Measurements from ENCODE around the gene ZNF569.
"Not testable (repeated sequence)": the region's sequence is repeated elsewhere in the genome, so short reads cannot be mapped to it uniquely, and the experiment has no call there.

The ZNF569 gene

DNA sequence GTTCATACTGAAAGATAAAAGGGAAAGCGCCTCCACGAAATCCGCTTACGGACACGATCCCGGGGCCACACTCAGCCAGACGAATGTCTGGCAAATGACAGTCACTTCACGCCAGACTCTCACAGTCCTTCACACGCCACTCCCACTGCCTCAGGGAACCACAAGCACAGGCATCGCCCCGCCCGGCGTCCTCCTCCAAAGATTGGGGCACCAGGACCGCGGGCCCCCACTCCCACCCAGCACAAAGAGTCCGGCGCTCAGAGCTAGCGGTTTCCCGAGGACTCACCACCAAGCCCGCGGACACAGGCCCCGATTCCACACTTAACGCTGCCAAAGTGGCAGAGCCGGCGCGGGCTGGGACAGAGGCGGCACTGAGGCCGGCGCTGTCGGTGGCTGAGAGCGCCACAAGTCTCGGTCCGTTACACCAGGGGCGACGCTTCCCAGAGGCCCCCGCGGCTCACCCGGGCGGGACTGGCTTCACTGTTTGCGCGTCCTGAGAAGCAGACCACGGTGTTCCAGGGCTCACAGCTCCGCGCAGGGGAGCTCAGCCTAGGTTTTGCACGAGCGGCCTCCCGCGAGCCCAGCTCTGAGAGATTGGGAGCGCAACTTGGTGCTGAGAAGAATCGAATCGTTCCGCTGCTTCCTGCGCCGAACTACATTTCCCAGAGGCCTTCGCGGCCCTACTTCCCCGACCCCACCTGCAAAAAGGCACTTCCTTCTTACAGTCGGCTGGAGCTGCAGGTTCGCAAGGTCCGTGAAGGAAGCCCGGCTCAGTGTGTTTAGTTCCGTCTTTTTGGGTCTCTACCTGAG lies at the start of gene ZNF569:
ZNF569 (minus strand) TSS at position 647 of the 810 bp plus-strand sequence. CDS start 22,523 bp downstream, outside the sequence.
- peak; percentile 76 for DNase-seq (ENCODE audit: low read depth)

GRCh38 chr19:37513397-37513796 lies 46.2 kb upstream of the ZNF569 start:
- no peak for DNase-seq (ENCODE audit: low read depth)

DNA sequence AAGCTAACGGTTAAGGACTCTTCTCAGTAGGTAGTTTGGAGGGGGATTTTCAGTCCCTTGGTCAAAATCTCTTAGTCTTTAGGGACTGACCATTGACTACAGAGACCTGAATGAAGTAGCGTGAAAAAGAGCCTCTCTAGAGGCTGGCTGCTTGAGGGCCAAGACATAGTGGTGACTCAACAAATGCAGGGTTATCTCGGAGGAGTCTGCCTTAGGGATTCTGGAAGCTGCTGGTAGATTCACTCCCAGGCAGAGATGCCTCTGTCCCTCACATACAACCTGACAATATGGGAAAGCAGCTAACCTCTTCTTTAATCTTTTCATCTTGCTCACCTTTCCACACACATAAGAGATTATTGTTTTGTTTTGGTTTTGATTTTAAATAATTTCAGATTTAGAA lies 44.6 kb upstream of the ZNF569 start:
- DNase-seq (ENCODE audit: low read depth), result no peak

DNA sequence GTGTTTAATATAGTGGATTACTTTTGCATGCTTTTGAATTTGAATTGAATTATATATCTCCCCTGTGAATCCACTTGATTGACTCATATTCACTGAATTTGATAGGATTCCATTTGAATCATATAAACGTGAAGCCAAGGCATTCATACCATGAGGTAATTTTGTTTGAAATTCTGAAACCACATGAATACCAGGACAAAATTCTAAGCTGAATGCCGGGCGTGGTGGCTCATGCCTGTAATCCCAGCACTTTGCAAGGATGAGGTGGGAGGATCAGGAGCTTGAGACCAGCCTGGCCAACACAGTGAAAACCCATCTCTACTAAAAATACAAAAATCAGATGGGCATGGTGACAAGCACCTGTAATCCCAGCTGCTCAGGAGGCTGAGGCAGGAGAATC lies 43.9 kb upstream of the ZNF569 start:
- no peak for DNase-seq (ENCODE audit: low read depth)

DNA sequence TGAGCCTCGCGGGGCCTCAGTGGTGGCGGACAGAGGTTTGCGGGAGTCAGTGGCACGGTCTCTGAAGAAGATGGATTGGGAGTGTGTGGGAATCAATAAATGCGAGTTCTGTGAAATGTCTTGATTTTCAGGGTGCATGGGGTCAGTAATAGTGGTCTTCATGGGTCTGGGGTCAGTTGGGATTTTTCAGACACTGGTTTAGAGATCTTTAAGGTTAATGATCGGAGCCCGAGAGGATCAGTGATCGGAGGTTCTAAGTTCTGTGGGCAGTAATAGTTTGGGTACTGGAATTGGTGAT lies 39.9 kb upstream of the ZNF569 start:
- no peak for DNase-seq (ENCODE audit: low read depth)

- DNase-seq (ENCODE audit: low read depth), result peak; percentile 54
These were observed 39.3 kb upstream of the ZNF569 start, which contains the start of gene ZNF793 for GRCh38 chr19:37506387-37507166. ZNF793 (plus strand) TSS chr19:37506939; CDS start chr19:37523440, 16,501 bp downstream.

- no peak for DNase-seq (ENCODE audit: low read depth)
These were observed 38.7 kb upstream of the ZNF569 start for GRCh38 chr19:37505958-37506386.

- DNase-seq (ENCODE audit: low read depth), result no peak
These were observed 25.0 kb upstream of the ZNF569 start for GRCh38 chr19:37492213-37492612.

DNA sequence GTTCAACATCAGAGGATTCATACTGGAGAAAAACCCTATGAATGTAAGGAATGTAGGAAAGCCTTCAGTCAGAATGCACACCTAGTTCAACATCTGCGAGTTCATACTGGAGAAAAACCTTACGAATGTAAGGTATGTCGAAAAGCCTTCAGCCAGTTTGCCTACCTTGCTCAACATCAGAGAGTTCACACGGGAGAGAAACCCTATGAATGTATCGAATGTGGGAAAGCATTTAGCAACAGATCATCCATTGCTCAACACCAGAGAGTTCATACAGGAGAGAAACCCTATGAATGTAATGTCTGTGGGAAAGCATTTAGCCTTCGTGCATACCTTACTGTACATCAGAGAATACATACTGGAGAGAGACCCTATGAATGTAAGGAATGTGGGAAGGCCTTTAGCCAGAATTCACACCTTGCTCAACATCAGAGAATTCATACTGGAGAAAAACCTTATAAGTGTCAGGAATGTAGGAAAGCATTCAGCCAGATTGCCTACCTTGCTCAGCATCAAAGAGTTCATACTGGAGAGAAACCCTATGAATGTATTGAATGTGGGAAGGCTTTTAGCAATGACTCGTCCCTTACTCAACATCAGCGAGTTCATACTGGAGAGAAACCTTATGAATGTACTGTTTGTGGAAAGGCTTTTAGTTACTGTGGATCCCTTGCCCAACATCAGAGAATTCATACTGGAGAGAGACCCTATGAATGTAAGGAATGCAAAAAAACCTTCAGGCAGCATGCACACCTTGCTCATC lies 17.3 kb upstream of the ZNF569 start:
- DNase-seq (ENCODE audit: low read depth), result no peak

- no peak for DNase-seq (ENCODE audit: low read depth)
These were observed 4.9 kb upstream of the ZNF569 start for GRCh38 chr19:37472165-37472564.

- DNase-seq (ENCODE audit: low read depth), result no peak
These were observed 3.0 kb upstream of the ZNF569 start for GRCh38 chr19:37470216-37470615.

DNA sequence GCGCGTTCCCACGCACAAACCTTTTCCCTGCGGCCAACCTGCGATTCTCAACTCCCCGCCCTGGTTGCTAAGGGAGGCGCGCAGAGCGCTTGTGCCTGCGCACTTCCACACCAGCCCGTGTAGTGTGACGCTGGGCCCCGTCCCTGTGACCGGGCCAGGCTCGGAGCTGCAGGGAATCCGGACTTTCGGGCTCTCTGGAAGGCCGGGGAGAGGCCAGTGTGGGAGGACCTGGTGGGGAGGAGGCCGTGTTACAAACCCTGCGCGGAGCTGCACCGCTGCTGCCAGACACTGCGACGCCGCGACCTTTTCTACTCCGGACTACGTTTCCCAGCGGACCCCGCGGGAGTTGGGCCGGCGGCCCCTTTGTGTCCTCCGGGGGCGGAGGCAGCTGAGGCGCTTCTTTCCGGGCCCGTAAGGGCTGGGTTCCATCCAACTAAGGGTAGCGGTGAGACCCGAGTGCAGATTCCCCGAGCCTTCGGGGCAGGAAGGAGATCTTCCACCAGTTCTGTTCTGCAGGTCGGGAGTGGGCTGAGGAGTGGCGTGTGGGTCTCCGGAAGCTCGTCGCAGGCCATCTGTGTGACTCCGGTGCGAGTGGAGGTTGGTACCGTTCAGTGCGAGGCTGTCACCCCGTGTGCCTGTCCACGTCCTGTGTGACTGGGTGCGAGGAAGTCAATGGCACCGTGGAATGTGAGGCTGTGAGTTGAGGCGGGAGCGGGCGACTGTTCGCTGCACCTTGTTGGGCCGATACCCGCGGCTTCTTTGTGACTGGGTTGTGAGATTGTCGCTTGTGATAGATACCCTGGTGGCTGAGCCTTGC lies 1.9 kb upstream of the ZNF569 start, which contains the start of gene ZNF570:
ZNF570 (plus strand) TSS at position 396 of the 817 bp plus-strand sequence. CDS start 999 bp downstream, outside the sequence.
- DNase-seq (ENCODE audit: low read depth), result peak; percentile 41

GRCh38 chr19:37467608-37468090 lies 405 bp upstream of the ZNF569 start:
- no peak for DNase-seq (ENCODE audit: low read depth)

DNA sequence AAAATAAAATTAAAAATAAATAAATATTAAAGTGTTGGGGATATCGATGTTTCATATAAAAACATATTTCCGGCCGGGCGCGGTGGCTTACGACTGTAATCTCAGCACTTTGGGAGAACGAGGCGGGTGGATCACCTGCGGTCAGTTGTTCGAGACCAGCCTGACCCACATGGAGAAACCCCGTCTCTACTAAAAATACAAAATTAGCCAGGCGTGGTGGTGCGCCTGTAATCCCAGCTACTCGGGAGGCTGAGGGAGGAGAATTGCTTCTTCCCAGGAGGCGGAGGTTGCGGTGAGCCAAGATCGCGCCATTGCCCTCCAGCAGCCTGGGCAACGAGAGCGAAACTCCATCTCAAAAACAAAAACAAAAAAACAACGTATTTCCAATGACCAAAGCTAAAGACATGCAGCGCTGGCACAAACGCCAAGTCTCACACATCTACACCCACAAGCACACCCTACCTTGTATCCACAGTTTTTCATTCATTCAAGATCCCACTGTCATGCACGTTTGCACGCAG lies 907 bp downstream of the ZNF569 start:
- no peak for DNase-seq (ENCODE audit: low read depth)

- no peak for DNase-seq (ENCODE audit: low read depth)
These were observed 14.6 kb downstream of the ZNF569 start for GRCh38 chr19:37452500-37453245.

GRCh38 chr19:37413313-37414084 lies 53.7 kb downstream of the ZNF569 start:
- no peak for DNase-seq (ENCODE audit: low read depth)

GRCh38 chr19:37412700-37413099 lies 54.5 kb downstream of the ZNF569 start:
- DNase-seq (ENCODE audit: low read depth), result no peak

DNA sequence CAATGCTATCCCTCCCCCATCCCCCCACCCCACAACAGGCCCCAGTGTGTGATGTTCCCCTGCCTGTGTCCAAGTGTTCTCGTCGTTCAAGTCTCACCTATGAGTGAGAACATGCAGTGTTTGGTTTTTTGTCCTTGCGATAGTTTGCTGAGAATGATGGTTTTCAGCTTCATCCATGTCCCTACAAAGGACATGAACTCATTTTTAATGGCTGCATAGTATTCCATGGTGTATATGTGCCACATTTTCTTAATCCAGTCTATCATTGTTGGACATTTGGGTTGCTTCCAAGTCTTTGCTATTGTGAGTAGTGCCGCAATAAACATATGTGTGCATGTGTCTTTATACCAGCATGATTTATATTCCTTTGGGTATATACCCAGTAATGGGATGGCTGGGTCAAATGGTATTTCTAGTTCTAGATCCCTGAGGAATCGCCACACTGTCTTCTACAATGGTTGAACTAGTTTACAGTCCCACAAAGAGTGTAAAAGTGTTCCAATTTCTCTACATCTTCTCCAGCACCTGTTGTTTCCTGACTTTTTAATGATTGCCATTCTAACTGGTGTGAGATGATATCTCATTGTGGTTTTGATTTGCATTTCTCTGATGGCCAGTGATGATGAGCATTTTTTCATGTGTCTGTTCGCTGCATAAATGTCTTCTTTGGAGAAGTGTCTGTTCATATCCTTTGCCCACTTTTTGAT lies 61.0 kb downstream of the ZNF569 start:
- DNase-seq (ENCODE audit: low read depth), result not testable (repeated sequence)

DNA sequence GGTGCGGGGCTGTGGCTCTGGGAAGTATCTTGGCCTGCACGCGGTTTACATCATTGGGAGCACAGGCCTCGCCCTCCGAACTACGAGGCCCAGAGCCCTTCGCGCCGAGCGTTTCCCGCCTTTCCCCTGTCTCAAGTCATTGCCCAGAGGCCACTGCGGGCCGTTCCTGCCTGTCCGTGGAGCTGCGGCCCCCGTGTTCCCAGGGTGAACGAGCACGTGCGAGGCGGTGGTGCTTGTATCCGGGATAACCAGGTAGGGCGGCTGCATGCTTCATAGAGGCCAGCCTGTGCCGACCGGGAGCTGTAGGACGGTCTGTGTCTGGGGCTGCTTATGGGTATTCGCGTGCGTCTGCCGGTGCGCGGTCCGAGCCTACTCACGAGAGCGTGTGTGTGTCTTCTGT lies 63.8 kb downstream of the ZNF569 start:
- no peak for DNase-seq (ENCODE audit: low read depth)
